Peyer's patch (tissue), 4 donors: ENCODE data around the gene CRADD.

Experiments used
- CTCF ChIP-seq, 6 experiments: fragments of 450-650 bp in 4 of 6; fragments of 200-600 bp in 2 of 6; sonication (generic) in 1 of 6; IDR thresholded peaks; one replicate each; pipeline ENCODE4 v1.5.1; 2017 to 2019; ENCODE audit warnings: antibody characterized with exemption in 6 of 6, mild to moderate bottlenecking in 3 of 6, moderate library complexity in 1 of 6
- POLR2A ChIP-seq, 2 donors: fragments of 450-650 bp; IDR thresholded peaks; one replicate each; pipeline ENCODE4 v1.5.1; 2017; ENCODE audit warnings: antibody characterized with exemption in 2 of 2, mild to moderate bottlenecking in 2 of 2, moderate library complexity in 2 of 2

- TF ChIP-seq CTCF (IDR thresholded peaks at IDR 0.05) (no peak), POLR2A (IDR thresholded peaks at IDR 0.05) (no peak)
Measured at GRCh38 chr12:93911396-93911795, 234.2 kb downstream of the CRADD start.
